Smooth muscle cell (in vitro differentiated cells): ENCODE measurements around the gene CMBL. TPM values are rescaled to one million over a fixed set of nuclear protein-coding genes. Genes with fewer than 3 reads are reported as not detected.

Experiments used
- DNase-seq: peaks from one replicate; lab custom pipeline; 2025; ENCODE audit not compliant: unreplicated experiment; lab: John Stamatoyannopoulos, UW
- H2AFZ ChIP-seq: fragments of 200-600 bp; sonication (generic); 2 replicates; pipeline ENCODE4 v1.6.0; 2016; ENCODE audit warnings: antibody characterized with exemption, low read depth, mild to moderate bottlenecking
- H3F3A ChIP-seq: fragments of 200-600 bp; sonication (generic); 2 replicates; pipeline ENCODE4 v1.6.0; 2017; ENCODE audit warnings: antibody characterized with exemption, low read depth
- H3K27ac ChIP-seq: fragments of 200-600 bp; sonication (generic); 2 replicates; pipeline ENCODE4 v1.5.1; 2016; ENCODE audit warnings: low read depth, mild to moderate bottlenecking
- H3K27me3 ChIP-seq: fragments of 200-600 bp; sonication (generic); 2 replicates; pipeline ENCODE4 v1.6.1; 2016; ENCODE audit warnings: low read depth, mild to moderate bottlenecking
- H3K36me3 ChIP-seq: fragments of 200-600 bp; sonication (generic); 2 replicates; pipeline ENCODE4 v1.5.1; 2016; ENCODE audit warnings: low read depth
- H3K4me1 ChIP-seq: fragments of 200-600 bp; sonication (generic); 2 replicates; pipeline ENCODE4 v1.5.1; 2016; ENCODE audit warnings: low read depth
- H3K4me2 ChIP-seq: fragments of 200-600 bp; sonication (generic); 2 replicates; pipeline ENCODE4 v1.6.0; 2016; ENCODE audit warnings: mild to moderate bottlenecking
- H3K4me3 ChIP-seq: fragments of 200-600 bp; sonication (generic); 2 replicates; pipeline ENCODE4 v1.5.1; 2016; ENCODE audit warnings: mild to moderate bottlenecking
- H3K79me2 ChIP-seq: fragments of 200-600 bp; sonication (generic); 2 replicates; pipeline ENCODE4 v1.6.0; 2016; ENCODE audit warnings: low read depth, mild to moderate bottlenecking
- H3K9ac ChIP-seq: fragments of 200-600 bp; sonication (generic); 2 replicates; pipeline ENCODE4 v1.6.0; 2016; ENCODE audit warnings: low read depth
- H3K9me3 ChIP-seq: fragments of 200-600 bp; sonication (generic); replicated peaks from 2 replicates; pipeline ENCODE4 v1.5.1; 2016; ENCODE audit warnings: low read depth
- H4K20me1 ChIP-seq: fragments of 200-600 bp; sonication (generic); 2 replicates; pipeline ENCODE4 v1.6.0; 2016; ENCODE audit warnings: low read depth
- CTCF ChIP-seq: fragments of 200-600 bp; sonication (generic); IDR thresholded peaks from 2 replicates; pipeline ENCODE4 v1.5.1; 2017; ENCODE audit warnings: borderline replicate concordance, mild to moderate bottlenecking, antibody characterized with exemption; ENCODE audit not compliant: insufficient read depth, poor library complexity, severe bottlenecking
- WGBS: methylation state at CpG from one replicate; pipeline ENCODE4 v1.1.7; 2016; ENCODE audit warnings: low lambda C conversion rate; 5-methylcytosine and 5-hydroxymethylcytosine counted together
- polyA plus RNA-seq: library from polyadenylated mRNA; unstranded; fragments of >200 nt; fragmentation: Nextera tagmentation; extraction: Ambion mirVana; gene quantifications from 2 replicates; pipeline ENCODE4 v1.2.1, GENCODE V29; 2016
- total RNA-seq: library from RNA; depleted of rRNA; stranded (reverse); fragments of >200 nt; gene quantifications from 2 replicates; pipeline ENCODE4 v1.2.3, GENCODE V29; 2014

Gene CMBL
- total and polyA plus RNA-seq, 2 experiments from 2014 or later, result 6.3 to 12.0 TPM

- H3K4me3 ChIP-seq, result no peak overlapping the region
- WGBS, result 93% methylated on average over 12 of the region's 12 CpGs
- no peaks in the 10 kb centered on the region for H3K27me3 ChIP-seq
- no peaks in the 10 kb centered on the region for H3K79me2 ChIP-seq
- no peaks in the 10 kb centered on the region for H4K20me1 ChIP-seq
- no peak for TF ChIP-seq CTCF
- H3K9ac ChIP-seq, result no peak overlapping the region
- no peaks in the 10 kb centered on the region for H3K4me1 ChIP-seq
- no peak overlapping the region for H3K27ac ChIP-seq
- no peaks in the 10 kb centered on the region for H3K9me3 ChIP-seq
- H3K36me3 ChIP-seq, result no peaks in the 10 kb centered on the region
- H3F3A ChIP-seq, result no peaks in the 10 kb centered on the region
- DNase-seq, result no peak
- no peak overlapping the region for H3K4me2 ChIP-seq
- H2AFZ ChIP-seq, result no peak overlapping the region
These were observed 28.9 kb downstream of the CMBL start for GRCh38 chr5:10278658-10279279.

DNA sequence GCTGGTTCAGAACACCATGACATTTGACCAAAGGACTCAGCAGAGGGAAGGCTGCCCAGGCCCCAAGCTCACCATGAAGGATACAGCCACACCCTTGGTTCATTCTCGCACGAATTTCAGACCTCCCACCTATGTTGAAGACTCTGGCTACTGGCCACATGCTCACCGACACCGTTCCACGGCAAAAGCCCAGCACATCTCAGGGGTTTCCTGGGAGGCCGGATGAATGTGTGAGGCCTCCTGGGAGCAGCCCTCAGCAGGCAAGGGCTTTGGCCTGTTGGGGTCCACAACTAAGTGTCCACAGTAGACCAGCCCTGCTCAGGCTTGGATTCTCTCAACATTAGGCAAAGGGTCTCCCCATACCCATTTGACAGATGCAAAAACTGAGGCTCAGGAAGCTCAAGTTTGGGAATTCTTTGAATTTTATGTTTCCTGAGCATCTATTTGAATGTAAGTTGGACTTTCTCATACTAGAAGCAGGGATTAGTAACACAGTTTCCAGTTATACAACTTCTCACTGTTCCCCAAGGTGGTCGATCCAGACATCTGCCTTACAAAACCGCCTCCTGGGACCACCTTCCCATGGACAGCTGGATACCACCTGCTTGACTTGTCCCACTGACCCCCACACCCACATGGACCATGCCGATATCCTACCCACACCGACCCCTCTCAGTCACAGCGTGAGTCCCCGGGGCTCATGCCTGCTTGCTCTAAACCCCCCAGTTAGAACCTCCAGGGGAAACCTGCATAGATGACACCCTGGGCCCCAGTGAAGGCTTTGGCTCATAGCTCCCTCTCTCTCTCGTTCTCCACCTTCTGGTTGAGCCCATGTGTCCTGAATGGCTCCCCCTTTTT is 29.7 kb downstream of the CMBL start:
- no peak overlapping the region for H3K4me3 ChIP-seq
- TF ChIP-seq CTCF, result no peak
- H4K20me1 ChIP-seq, result no peaks in the 10 kb centered on the region
- H3K79me2 ChIP-seq, result no peaks in the 10 kb centered on the region
- H3K27me3 ChIP-seq, result no peaks in the 10 kb centered on the region
- H2AFZ ChIP-seq, result no peak overlapping the region
- no peak for DNase-seq
- H3K9ac ChIP-seq, result no peak overlapping the region
- WGBS, result 97% methylated on average over 13 of the region's 13 CpGs
- no peaks in the 10 kb centered on the region for H3K9me3 ChIP-seq
- H3K4me1 ChIP-seq, result no peaks in the 10 kb centered on the region
- H3K4me2 ChIP-seq, result no peak overlapping the region
- H3K36me3 ChIP-seq, result no peaks in the 10 kb centered on the region
- H3K27ac ChIP-seq, result no peak overlapping the region
- no peaks in the 10 kb centered on the region for H3F3A ChIP-seq

DNA sequence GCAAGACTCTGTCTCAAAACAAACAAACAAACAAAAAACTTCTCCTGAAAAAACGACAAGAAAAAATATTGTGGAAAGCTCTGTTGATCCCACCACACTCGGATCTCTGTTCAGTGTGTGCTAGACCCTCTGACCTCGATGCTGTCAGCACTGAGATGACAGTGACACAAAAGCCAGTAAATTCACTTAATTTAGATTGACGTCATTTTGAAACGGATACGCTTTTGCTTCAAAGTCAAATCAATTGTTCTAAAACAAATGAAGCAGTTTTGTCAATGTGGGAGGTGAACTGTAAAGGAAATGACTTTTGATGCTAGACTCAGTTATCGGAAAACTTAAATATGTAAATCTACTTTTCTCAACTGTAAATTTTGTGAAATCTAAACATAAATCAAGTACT is 31.0 kb downstream of the CMBL start:
- Histone ChIP-seq H3K4me1 (no peaks in the 10 kb centered on the region), H3K9ac (no peak overlapping the region), H3K79me2 (no peaks in the 10 kb centered on the region), H3K4me3 (no peak overlapping the region), H3K9me3 (no peaks in the 10 kb centered on the region), H3F3A (no peaks in the 10 kb centered on the region), H2AFZ (no peak overlapping the region), H3K36me3 (no peaks in the 10 kb centered on the region), H3K27me3 (no peaks in the 10 kb centered on the region), H3K4me2 (no peak overlapping the region), H4K20me1 (no peaks in the 10 kb centered on the region), H3K27ac (no peak overlapping the region)
- DNase-seq, result no peak
- 89% methylated on average over 7 of the region's 7 CpGs for WGBS
- TF ChIP-seq CTCF, result no peak
